ENCODE results near the gene GDE1.

GDE1 gene

GRCh38 chr16:19485611-19486010 lies 36.3 kb downstream of the GDE1 start:
- DNase-seq = no peak

GRCh38 chr16:19484096-19484495 lies 37.8 kb downstream of the GDE1 start:
- no peak for DNase-seq

- DNase-seq = no peak
These were observed 39.6 kb downstream of the GDE1 start for GRCh38 chr16:19482291-19482690.

- DNase-seq = no peak
These were observed 40.1 kb downstream of the GDE1 start for GRCh38 chr16:19481769-19482168.

- DNase-seq = no peak
These were observed 40.6 kb downstream of the GDE1 start for GRCh38 chr16:19481296-19481695.

GRCh38 chr16:19479302-19479721 lies 42.6 kb downstream of the GDE1 start:
- DNase-seq = no peak

- no peak for DNase-seq
These were observed 43.4 kb downstream of the GDE1 start for GRCh38 chr16:19478505-19478904.

- DNase-seq = no peak
These were observed 47.3 kb downstream of the GDE1 start for GRCh38 chr16:19474617-19475016.

- DNase-seq = no peak
These were observed 49.4 kb downstream of the GDE1 start for GRCh38 chr16:19472482-19472881.

- no peak for DNase-seq
These were observed 53.6 kb downstream of the GDE1 start for GRCh38 chr16:19468300-19468699.

- DNase-seq = no peak
These were observed 58.2 kb downstream of the GDE1 start for GRCh38 chr16:19463468-19464315.

- no peak for DNase-seq
These were observed 61.5 kb downstream of the GDE1 start for GRCh38 chr16:19460397-19460796.

- DNase-seq = no peak
These were observed 63.0 kb downstream of the GDE1 start for GRCh38 chr16:19458722-19459379.
